OCI-M2 (cell line): ENCODE results near the gene SREBF1.

ENCODE experiments used
- DNase-seq: peaks from one replicate; lab custom pipeline; 2025; ENCODE audit not compliant: unreplicated experiment; lab: John Stamatoyannopoulos, UW

SREBF1 gene

DNA sequence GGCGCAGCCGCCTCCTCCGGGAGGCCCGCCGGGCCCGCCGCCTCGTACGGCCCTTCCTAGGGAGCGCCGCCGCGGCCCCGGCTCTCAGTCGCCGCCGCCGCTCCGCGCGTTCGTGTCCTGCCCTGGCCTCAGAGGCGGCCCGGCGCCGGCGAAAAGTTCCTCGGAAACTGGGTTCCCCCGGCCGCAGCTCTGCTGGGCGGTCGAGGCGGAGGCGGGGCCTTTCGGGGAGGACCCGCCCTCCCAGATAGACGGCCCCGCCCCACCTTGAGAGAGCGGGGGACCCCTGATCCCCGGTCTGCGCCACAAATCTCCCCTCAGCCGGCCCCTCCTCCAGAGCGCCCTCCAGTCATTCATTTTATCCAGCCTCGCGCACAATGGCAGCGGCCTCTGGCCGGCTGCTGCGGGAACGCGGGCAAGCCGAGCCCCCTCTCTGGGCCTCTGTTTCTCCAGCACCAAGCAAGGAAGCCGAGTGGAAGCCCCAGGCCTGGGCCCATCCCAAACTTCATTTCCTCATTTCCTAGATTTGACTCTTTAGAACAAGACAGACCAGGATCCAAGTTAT lies at the start of gene SREBF1:
SREBF1 (minus strand) TSS at position 169 of the 562 bp plus-strand sequence. CDS start 169 bp downstream, outside the sequence.
- no peak for DNase-seq

DNA sequence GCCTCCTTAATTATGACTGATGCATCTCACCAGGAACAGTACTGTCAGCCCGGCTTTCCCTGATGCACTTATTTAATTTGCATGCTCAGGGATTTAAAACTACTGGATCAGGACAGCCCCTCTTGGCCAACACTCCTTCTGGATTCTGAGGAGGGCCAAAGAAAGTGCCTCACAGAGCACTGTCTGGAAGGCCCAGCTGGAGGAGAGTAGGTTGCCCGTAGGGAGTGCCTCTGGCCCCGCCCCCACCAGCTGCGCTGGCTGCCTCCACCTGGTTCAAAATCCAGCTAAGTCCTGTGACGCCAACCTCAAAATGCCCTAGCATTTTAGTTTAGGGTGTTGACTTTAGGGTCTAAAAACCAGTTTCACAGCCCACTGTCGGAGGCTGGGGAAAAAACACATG lies 49.4 kb upstream of the SREBF1 start:
- DNase-seq: no peak

- no peak for DNase-seq
Measured at GRCh38 chr17:17884391-17885357, 47.9 kb upstream of the SREBF1 start.

DNA sequence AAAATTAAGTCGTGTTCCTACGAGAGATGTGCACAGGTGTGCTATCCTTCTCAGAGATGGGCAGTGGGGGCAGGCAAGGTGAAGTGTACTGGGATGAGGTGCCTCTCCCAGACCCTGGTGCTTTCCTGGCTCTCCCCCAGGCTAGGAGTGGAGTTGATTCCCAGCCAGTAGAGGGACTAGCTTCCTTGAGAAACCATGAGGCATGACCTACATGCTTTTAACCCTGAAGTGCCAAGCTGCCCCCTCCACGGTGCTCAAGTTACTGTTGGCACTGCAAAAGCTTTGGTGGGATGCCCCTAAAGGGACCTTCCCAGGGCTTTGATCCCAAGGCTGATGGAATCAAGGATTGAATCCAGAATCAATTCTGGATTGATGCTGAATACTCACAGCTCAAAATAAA lies 47.0 kb upstream of the SREBF1 start:
- DNase-seq: no peak

GRCh38 chr17:17882082-17882581 lies 45.3 kb upstream of the SREBF1 start:
- DNase-seq: no peak

DNA sequence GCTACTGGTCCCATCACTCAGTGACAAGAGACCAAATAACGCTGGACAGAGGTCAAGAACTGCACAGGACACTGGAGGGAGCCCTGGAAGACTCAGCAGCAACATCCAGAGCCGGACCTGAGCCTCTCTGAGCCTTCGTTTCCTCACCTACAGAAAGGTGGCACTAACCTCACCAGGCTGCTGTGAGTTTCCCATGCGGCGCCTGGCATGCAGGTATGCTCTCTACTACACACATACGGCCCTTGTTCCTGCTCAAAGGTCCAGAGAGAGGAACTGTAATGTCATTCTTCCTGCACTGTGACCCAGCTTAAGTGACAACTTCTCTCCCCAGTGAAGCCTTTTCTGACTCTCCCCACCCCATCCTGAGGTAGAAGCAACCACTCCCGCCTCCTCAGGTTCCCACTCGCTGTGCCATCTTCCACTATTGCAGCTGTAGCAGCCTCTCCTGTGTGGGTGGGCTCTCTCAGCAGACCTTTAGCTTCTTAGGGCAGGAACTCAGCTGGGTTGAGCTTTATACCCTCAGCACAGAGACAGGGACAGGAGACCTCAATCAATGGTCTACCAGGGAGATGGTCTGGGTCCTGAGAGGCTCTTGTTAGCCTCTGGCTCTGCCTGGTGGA lies 43.9 kb upstream of the SREBF1 start:
- DNase-seq: no peak

- DNase-seq: no peak
Measured at GRCh38 chr17:17877529-17878358, 41.0 kb upstream of the SREBF1 start.

DNA sequence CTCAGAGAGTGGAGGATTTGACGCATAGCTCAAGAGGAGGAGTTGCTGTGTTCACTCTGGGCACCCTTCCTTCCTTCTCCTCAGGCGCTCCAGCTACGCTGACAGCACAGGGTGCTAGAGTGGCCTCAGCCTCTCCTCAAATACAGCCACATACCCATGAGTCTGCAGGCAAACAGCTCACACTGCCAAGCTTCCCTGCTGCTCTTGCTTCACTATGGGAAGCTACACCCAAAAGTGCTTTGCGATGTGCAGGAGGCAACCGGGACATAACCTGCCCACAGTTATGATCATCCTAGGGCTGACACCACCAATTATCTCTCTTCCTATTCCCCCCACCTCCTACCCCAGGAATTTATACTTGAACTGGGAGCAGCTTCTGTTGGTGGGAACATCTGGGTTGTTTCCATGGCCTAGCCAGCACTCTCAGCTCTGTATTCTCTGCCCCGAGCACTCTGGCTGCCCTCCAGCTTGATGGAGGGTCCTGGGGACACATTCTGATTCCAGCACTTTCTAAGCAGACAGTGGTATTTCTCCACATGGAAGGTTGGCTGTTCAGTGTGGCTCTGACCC lies 40.3 kb upstream of the SREBF1 start:
- DNase-seq: no peak

DNA sequence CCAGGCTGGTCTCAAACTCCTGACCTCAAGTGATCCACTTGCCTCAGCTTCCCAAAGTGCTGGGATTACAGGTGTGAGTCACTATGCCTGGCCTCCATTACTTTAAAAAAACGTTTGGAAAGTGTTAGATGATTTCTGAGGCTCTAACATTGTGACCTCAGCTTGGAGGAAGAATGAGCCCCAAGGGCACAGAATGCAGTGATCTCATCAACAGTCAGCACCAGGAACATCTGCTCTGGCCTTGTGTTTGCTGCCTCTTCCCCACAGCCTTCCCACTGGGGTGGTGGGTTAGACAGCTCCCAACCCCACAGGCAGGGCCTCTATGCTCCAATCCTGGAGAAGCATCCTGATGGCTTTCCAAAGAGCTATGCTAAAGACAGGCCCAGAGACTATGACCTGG lies 37.7 kb upstream of the SREBF1 start:
- DNase-seq: no peak

- no peak for DNase-seq
Measured at GRCh38 chr17:17873450-17873991, 36.7 kb upstream of the SREBF1 start.

DNA sequence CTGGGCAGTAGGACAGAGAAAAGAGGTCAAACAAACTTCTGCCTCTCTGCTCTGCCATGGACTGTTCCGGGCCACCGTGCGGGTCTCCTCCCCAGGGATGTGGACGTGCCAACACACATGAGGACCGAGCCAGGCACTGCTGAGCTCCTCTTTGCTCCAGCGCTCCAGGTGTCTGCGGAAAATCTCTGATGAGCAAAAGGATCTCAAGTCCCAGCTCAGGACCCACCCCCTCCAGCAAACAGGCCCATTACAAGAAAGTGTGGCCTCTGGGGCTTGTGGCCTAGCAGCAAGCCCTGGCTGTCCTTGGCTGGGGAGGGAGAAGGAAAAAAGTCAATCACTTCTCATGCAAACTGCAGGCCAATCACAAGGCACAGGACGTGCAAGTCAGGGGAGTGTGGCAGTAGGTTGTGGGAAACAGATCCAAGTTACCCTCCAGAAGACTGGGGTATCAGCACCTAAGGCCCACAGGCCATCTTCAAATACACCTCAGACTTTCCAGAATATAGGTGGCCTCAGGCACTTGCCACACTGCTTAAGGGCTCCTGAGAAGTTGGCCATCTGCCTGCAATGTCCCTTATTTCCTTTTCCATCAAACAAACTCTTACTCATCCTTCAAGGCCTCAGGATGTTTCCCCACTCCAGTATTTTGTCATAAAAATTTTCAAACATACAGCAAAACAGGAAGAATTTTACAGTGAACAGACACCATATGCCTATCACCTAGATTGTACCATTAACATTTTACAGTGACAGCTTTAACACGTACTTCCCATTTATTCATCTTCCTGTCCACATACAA lies 36.0 kb upstream of the SREBF1 start:
- DNase-seq: no peak

DNA sequence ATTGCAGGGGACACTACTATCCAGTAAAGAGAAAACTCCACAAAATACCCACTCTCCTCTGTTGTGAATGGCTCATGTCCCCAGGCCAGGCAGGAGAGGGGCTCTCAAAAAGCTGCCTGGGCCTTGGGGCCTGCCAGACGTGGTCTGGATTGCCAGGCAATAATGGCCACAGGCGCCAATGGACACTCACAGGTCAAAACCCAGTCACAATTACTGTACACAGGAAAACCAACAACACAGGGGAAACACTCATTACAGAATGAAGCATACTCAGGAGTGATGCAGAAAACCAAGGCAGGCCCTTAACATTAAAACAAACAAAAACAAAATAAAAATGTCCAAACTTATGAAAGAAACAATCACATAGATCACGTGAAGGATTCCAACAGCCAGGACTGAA lies 35.1 kb upstream of the SREBF1 start:
- no peak for DNase-seq

DNA sequence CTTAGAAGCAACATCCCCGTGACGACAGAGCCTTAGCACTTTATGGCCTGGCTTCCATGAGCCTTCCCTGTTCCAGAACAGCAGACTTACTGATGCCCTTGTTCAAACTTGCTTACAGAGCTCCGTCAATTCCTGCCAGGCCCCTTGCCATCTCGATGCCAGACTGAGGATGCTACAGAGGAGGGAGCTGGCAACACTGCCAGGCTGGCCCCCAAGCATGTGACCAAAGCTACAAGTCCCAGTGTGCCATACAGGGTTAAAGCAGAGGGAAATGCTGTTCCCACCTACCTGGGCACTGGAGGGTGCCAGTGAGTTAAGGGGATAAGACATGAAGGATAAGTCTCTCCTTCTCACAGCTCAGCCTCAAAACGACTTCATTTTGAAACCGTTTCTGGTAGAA lies 33.5 kb upstream of the SREBF1 start:
- DNase-seq: no peak

GRCh38 chr17:17868641-17869522 lies 32.1 kb upstream of the SREBF1 start:
- no peak for DNase-seq

DNA sequence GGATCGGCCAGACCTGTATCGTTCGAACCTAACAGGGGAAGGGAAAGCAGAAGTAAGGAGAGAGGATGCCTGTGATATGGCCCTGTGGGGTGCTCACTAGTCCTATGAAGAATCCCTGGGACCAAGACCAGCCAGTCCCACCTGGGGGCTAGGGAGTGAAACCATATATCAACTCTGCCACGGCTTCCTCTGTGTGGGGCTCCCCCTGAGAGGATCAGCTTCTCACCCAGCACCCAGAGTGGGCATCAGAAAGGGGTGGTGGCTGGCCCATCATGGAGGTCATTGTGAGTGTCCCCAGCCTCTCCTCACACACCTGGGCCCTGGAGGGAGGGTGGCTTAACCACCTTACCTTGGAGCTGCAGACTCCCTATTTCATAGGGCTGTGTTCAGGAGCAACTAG lies 30.1 kb upstream of the SREBF1 start:
- no peak for DNase-seq

GRCh38 chr17:17866425-17866824 lies 29.6 kb upstream of the SREBF1 start:
- DNase-seq: no peak

DNA sequence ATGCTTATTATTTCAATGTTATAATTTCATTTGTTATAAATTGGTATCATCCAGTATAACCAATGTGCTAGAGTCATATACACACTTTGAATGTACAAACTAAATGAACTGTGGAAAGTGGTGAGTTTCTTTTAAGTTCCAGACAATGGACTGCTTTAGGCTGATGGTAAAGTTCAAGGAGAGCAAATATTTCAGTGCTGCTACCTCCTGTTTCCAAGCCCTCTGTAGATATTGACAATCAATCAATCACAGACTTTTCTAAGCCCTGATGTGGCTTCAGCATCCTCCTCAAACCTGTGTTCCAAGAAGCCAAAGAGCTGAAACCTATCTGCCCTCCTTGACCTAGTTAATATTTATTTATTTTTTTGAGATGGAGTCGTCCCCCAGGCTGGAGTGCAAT lies 28.2 kb upstream of the SREBF1 start:
- no peak for DNase-seq

- DNase-seq: no peak
Measured at GRCh38 chr17:17860766-17861107, 24.0 kb upstream of the SREBF1 start.
